ENCODE results near the gene FREM2.

The FREM2 gene

GRCh38 chr13:38777347-38778119, 90.7 kb downstream of the FREM2 start:
- no peak overlapping the region for H3K4me3 ChIP-seq (ENCODE audit: control insufficient read depth, low read depth, low read length)
- TF ChIP-seq CTCF (IDR thresholded peaks at IDR 0.05; ENCODE audit: control insufficient read depth, insufficient read depth, low read depth, low read length, missing control alignments) = no peak
- no peak for DNase-seq (ENCODE audit: low read depth)

GRCh38 chr13:38781539-38781938, 94.7 kb downstream of the FREM2 start:
- DNase-seq (ENCODE audit: low read depth) = no peak
- TF ChIP-seq CTCF (IDR thresholded peaks at IDR 0.05; ENCODE audit: control insufficient read depth, insufficient read depth, low read depth, low read length, missing control alignments) = no peak
- H3K4me3 ChIP-seq (ENCODE audit: control insufficient read depth, low read depth, low read length) = no peak overlapping the region

GRCh38 chr13:38784036-38784880, 97.4 kb downstream of the FREM2 start:
- no peak for TF ChIP-seq CTCF (IDR thresholded peaks at IDR 0.05; ENCODE audit: control insufficient read depth, insufficient read depth, low read depth, low read length, missing control alignments)

GRCh38 chr13:38785042-38785441, 98.2 kb downstream of the FREM2 start:
- TF ChIP-seq CTCF (IDR thresholded peaks at IDR 0.05; ENCODE audit: control insufficient read depth, insufficient read depth, low read depth, low read length, missing control alignments) = no peak
- DNase-seq (ENCODE audit: low read depth) = no peak
- H3K4me3 ChIP-seq (ENCODE audit: control insufficient read depth, low read depth, low read length) = no peak overlapping the region

More at GRCh38 chr13:38784036-38784880, 97.4 kb downstream of the FREM2 start:
- no peak for DNase-seq (ENCODE audit: low read depth)
- no peak overlapping the region for H3K4me3 ChIP-seq (ENCODE audit: control insufficient read depth, low read depth, low read length)

GRCh38 chr13:38785490-38785889, 98.6 kb downstream of the FREM2 start:
- no peak for TF ChIP-seq CTCF (IDR thresholded peaks at IDR 0.05; ENCODE audit: control insufficient read depth, insufficient read depth, low read depth, low read length, missing control alignments)
- no peak overlapping the region for H3K4me3 ChIP-seq (ENCODE audit: control insufficient read depth, low read depth, low read length)
- DNase-seq (ENCODE audit: low read depth) = no peak

GRCh38 chr13:38787550-38787949, 100.7 kb downstream of the FREM2 start:
- H3K4me3 ChIP-seq (ENCODE audit: control insufficient read depth, low read depth, low read length) = no peak overlapping the region
- TF ChIP-seq CTCF (IDR thresholded peaks at IDR 0.05; ENCODE audit: control insufficient read depth, insufficient read depth, low read depth, low read length, missing control alignments) = no peak
- DNase-seq (ENCODE audit: low read depth) = no peak
